ENCODE data around the gene HLA-E. TPM values are rescaled to one million over a fixed set of nuclear protein-coding genes. Genes with fewer than 3 reads are reported as not detected.
"Not testable (repeated sequence)": the region's sequence is repeated elsewhere in the genome, so short reads cannot be mapped to it uniquely, and the experiment has no call there.

HLA-E gene
- total and polyA plus RNA-seq, 2 experiments from 2014 or later, result 17.0 to 39.2 TPM

DNA sequence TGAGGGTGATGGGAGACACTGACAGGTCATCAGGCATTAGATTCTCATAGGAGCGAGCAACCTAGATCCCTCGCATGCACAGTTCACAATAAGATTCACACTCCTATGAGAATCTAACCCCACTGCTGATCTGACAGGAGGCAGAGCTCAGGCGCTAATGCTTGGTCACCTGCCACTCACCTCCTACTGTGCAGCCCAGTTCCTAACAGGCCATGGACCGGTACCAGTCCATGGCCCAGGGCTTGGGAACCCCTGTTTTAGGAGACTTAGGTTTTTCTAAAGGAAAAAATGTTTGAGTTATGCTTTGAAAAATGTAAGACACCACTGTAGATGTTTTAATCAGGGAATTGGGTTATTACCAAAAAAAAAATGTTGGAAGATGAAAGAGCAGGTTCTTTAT is 6.7 kb downstream of the HLA-E start:
- Histone ChIP-seq H3K36me3 (no peaks in the 10 kb centered on the region), H3K4me1 (ENCODE audit: low read depth) (no peaks in the 10 kb centered on the region), H3K27ac (no peak overlapping the region), H3K4me3 (no peak overlapping the region), H3K9me3 (ENCODE audit: low read depth) (no peaks in the 10 kb centered on the region), H3K27me3 (no peaks in the 10 kb centered on the region)
- DNase-seq (ENCODE audit: low read depth in 1 of 2, low spot score in 1 of 2), result no peak
- TF ChIP-seq, protein P1, sequence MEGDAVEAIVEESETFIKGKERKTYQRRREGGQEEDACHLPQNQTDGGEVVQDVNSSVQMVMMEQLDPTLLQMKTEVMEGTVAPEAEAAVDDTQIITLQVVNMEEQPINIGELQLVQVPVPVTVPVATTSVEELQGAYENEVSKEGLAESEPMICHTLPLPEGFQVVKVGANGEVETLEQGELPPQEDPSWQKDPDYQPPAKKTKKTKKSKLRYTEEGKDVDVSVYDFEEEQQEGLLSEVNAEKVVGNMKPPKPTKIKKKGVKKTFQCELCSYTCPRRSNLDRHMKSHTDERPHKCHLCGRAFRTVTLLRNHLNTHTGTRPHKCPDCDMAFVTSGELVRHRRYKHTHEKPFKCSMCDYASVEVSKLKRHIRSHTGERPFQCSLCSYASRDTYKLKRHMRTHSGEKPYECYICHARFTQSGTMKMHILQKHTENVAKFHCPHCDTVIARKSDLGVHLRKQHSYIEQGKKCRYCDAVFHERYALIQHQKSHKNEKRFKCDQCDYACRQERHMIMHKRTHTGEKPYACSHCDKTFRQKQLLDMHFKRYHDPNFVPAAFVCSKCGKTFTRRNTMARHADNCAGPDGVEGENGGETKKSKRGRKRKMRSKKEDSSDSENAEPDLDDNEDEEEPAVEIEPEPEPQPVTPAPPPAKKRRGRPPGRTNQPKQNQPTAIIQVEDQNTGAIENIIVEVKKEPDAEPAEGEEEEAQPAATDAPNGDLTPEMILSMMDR (IDR thresholded peaks at IDR 0.05; ENCODE audit: low read depth, low read length), result no peak

DNA sequence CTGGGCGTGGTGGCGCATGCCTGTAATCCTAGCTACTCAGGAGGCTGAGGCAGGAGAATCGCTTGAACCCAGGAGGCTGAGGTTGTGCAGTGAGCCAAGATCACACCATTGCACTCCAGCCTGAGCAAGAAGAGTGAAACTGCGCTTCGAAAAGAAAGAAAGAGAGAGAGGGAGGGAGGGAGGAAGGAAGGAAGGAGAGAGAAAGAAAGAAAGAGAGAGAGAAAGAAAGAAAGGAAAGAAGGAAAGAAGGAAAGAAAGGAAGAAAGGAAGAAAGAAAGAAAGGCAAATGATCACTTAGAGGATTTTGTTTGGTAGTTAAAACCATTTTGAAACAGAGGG is 7.9 kb downstream of the HLA-E start:
- not testable (repeated sequence) for DNase-seq (ENCODE audit: low read depth in 1 of 2, low spot score in 1 of 2); H3K27ac ChIP-seq; H3K9me3 ChIP-seq (ENCODE audit: low read depth); H3K4me1 ChIP-seq (ENCODE audit: low read depth); H3K4me3 ChIP-seq; H3K27me3 ChIP-seq; H3K36me3 ChIP-seq

DNA sequence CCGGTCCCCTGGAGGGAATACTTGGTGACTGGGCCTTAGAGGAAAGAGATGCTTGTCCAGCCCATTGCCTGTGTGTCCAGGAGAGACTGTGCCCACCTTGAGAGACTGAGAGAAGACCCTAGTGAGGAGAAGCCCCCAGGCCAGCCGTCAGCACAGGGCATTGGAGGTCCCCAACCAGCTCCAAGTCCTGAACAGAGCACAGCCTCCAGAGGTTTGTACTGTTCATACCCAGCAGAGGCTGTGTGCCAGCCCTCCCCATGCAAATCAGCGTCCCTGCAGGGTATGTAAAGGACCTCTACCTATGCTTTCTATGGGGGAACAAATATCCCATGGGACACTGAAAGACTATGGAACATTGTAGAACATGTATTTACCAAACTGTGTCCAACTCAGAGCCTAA is 8.4 kb downstream of the HLA-E start:
- Histone ChIP-seq H3K4me1 (ENCODE audit: low read depth) (no peaks in the 10 kb centered on the region), H3K36me3 (no peaks in the 10 kb centered on the region), H3K4me3 (no peak overlapping the region), H3K9me3 (ENCODE audit: low read depth) (no peaks in the 10 kb centered on the region), H3K27ac (no peak overlapping the region), H3K27me3 (no peaks in the 10 kb centered on the region)
- TF ChIP-seq, protein P1 (IDR thresholded peaks at IDR 0.05; ENCODE audit: low read depth, low read length), result no peak
- no peak for DNase-seq (ENCODE audit: low read depth in 1 of 2, low spot score in 1 of 2)

DNA sequence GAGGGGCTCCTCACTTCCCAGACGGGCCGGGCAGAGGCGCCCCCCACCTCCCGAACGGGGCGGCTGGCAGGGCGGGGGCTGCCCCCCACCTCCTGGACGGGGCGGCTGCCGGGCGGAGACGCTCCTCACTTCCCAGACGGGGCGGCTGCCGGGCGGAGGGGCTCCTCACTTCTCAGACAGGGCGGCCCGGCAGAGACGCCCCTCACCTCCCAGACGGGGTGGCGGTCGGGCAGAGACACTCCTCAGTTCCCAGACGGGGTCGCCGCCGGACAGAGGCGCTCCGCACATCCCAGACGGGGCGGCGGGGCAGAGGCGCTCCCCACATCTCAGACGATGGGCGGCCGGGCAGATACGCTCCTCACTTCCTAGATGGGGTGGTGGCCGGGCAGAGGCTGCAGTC is 9.4 kb downstream of the HLA-E start:
- H3K4me1 ChIP-seq (ENCODE audit: low read depth); DNase-seq (ENCODE audit: low read depth in 1 of 2, low spot score in 1 of 2); H3K27me3 ChIP-seq; H3K36me3 ChIP-seq; H3K27ac ChIP-seq; H3K4me3 ChIP-seq; H3K9me3 ChIP-seq (ENCODE audit: low read depth): not testable (repeated sequence)

DNA sequence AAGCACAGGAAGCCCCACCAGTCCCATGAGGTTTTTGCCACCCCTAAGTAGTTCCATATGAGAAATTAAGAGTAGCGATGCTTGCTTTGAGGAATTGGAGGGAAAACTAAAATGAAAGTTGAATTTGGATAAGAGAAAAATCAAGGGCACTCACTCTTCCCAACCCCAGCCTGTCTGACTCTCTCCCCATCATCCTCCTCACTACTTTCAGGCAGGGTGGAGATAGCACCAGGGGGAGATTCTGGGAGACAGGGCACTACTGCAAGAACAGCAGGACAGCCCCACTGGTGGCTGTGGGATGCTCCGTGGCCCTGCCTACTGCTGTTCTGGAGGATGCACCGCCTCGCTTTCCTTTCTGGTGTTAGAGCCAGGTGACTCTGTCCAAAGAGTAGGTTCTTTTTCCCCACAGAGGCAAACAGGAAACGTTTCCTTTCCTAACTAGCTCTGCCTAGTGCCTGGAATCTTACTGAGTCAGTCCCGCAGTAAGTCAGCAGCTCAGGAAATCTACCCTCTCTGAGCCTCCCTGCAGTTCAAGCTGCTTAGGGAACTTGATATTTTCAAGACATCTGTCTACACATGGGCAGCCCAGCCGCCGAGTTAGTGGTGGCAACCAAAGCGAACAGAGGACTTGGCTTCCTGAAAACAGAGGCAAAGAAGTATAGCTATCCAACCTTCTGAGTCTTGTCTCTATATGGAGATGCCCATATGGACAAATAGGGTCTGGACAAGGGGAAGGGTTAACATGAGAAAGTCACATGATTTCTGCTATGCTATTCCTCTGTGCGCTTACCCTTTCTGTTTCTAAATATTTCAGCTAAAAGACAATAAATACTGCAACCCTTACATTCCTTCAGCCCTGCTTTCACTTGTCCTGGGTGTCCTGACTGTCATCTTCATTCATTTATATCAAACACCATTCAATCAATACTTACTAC is 11.4 kb downstream of the HLA-E start:
- Histone ChIP-seq H3K36me3 (no peaks in the 10 kb centered on the region), H3K4me3 (no peak overlapping the region), H3K27me3 (no peaks in the 10 kb centered on the region), H3K27ac (no peak overlapping the region), H3K9me3 (ENCODE audit: low read depth) (no peaks in the 10 kb centered on the region), H3K4me1 (ENCODE audit: low read depth) (no peaks in the 10 kb centered on the region)
- DNase-seq (ENCODE audit: low read depth in 1 of 2, low spot score in 1 of 2), result peak in 1 of 2 donors; percentile 49
- TF ChIP-seq, protein P1 (IDR thresholded peaks at IDR 0.05; ENCODE audit: low read depth, low read length), result no peak

DNA sequence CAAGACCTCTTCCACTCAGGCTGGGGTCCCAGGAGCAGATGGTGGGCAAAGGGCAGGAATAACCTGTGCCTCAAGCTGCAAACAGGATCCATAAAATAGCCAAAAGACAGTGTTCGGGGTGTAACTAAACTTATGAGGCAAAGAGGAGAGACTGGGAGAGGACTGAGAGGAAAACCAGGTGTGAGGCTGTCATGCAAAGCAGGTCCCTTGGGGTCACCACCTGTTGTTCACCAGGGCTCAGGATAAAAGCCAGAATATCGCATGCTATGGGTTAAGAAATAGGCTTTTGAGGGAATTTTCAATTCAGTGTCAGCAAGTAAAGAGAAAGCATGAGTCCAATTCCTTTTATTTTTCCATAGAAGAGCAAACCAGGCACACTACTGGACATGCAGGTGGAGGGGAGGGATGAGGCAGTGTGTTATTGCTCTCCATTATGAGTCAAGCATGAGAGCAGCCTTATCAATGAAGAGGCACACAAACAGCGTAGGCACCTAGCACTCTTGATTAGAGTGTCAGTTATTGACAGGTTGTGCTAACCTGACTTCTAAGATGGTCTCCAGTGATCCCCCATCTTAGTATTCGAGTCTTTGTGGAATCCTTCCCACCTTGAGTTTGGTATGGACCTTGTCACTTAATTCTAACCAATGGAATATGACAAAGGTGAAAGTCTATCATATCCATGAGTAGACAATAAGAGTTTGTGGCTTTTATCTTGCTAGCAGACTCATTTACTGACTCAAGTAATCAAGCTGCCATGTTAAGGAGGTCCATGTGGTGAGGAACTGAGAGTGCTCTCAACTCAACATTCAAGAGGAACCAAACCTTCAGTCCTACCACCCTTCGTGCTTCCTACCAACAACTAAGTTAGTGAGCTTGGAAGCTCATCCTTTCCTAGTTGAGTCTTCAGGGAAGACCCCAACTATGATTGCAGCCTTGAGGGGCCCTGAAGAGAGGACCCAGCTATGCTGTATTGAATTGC is 18.8 kb downstream of the HLA-E start:
- Histone ChIP-seq H3K4me1 (ENCODE audit: low read depth) (no peaks in the 10 kb centered on the region), H3K27ac (no peak overlapping the region), H3K4me3 (no peak overlapping the region), H3K9me3 (ENCODE audit: low read depth) (no peaks in the 10 kb centered on the region), H3K27me3 (no peaks in the 10 kb centered on the region), H3K36me3 (no peaks in the 10 kb centered on the region)
- no peak for DNase-seq (ENCODE audit: low read depth in 1 of 2, low spot score in 1 of 2)
- TF ChIP-seq, protein P1 (IDR thresholded peaks at IDR 0.05; ENCODE audit: low read depth, low read length), result no peak

Measured in cardiac muscle cell (in vitro differentiated cells and primary cell).